Neural cell (in vitro differentiated cells): ENCODE results near the gene FNDC3B. TPM values are rescaled to one million over a fixed set of nuclear protein-coding genes. Genes with fewer than 3 reads are reported as not detected.

Source experiments
- polyA plus RNA-seq: library from polyadenylated mRNA; depleted of rRNA; stranded (reverse); fragments of >200 nt; gene quantifications from 2 replicates; pipeline ENCODE4 v1.2.3, GENCODE V29; 2014
- small RNA-seq, 3 experiments: library from RNA; depleted of rRNA; stranded (forward); fragments of <200 nt; gene quantifications; one replicate each; pipeline ENCODE3, GENCODE V24; 2012

FNDC3B gene
- polyA plus RNA-seq, 1 donor from 2014 or later = 4.9 TPM

Small RNA genes lying within 50 kb of the gene (small RNA-seq; reads per million reads assigned to genes)
- gene RN7SL141P = 0 reads per million in 3 experiments

Other genes with a start within 250 kb of the FNDC3B start
- gene PLD1, start 229.1 kb upstream of the FNDC3B start, polyA plus RNA-seq = 0.06 TPM in 1 of 2 replicates, not detected in the other
- not detected in 2 replicates for gene TMEM212, start 196.2 kb upstream of the FNDC3B start, polyA plus RNA-seq